NCI-H1105 (cell line): ENCODE data around the gene PKP3.
A peak's percentile ranks its signal among the peaks of the same experiment; 100 is the strongest.

Experiments
- DNase-seq: peaks from one replicate; lab custom pipeline; 2025; lab: John Stamatoyannopoulos, UW

PKP3 gene

DNA sequence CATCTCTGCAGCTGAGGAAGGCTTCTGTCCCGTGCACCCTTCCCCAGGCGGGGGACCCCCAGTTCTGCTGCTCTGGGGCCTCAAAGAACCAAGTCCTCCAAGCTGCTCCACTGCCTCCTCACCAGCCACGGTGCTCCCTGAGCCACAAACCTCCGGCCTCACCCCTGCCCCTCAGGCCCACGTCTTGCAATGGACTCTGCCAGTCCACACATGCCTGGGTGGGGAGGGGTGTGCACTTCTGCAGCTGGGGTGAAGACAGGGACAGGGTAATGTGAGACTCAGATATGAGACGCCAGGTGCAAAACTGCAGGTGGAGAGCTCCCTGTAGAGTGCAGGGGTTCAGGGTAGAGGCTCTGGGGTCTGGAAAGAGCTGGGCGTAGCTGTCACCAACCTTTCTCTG is 52.9 kb downstream of the PKP3 start:
- DNase-seq, result no peak

DNA sequence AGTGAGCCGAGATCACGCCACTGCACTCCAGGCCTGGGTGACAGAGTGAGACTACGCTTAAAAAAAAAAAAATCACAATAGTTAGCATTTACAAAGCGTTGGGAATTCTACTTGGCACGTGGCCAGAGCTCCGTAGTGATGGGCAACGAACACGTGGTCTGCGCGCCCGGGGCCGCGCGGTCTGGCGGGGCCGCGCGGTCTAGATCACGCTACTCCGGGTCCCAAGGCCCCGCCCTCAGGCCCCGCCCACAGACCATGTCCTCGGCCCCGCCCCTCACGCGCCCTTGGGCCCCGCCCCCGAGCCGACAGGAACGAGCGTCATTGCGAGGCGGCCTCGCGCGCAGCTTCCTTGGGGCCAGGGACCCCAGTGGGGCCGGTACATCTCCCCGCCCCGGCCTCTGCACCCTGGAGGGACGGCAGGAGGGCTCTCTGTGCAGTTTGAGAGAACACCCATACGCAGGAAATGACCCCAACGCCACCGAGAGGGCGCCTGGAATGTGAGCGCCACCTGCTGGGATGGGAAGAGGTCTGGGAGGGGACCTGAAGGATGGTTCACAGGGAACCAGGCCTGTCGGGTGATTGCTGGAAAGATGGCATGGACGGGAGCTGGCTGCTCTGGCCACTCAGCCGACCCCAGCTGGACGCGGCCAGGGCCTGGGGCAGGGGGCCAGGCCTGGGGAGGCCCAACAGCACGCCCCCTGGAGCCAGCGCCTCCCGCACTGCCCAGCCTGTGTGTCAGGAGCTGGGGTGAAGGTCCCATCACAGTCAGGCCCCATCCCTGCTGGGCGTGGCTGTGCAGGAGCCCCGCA is 54.1 kb downstream of the PKP3 start:
- DNase-seq, result peak; percentile 92

DNA sequence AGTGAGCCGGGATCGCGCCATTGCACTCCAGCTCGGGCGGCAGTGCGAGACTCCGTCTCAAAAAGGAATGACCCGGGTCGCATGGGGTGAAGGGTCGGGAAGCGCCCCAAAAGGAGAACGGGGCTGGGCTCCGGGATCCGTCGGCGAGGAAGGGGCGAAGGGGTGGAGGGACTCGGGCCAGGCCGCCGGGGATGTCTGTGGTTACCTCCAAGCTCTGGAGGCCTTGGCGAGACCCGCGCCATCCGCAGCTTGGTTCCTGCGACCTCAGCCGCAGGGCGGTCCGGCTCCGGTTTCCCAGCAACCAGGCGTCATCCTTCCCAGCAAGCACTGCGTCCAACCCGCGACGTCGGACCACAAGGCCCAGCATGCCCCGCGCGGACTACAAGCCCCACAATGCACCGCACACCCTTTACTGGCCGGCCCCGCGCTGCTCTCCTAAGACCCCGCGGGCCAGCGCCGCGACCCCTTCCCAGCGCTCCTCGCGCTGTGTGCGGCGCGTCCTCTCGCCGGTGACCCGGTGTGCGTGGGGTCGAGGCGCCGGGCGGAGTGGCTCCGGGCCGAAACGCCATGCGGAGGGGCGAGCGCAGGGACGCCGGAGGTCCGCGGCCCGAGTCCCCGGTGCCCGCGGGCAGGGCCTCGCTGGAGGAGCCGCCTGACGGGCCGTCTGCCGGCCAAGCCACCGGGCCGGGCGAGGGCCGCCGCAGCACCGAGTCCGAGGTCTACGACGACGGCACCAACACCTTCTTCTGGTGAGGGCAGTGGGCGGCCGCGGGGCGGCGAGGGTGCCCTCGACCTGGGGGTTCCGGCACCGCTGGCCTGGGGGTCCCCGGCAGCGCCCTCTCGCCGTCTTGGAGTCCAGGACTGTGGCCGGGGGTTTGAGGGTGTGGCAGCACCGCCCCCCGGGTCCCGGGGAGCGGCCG is 56.1 kb downstream of the PKP3 start, which contains the start of gene PTDSS2:
TSS of gene PTDSS2 (plus strand) at position 391 of the 920 bp plus-strand sequence. CDS start at position 568, 177 bp downstream.
- peak; percentile 95 for DNase-seq

DNA sequence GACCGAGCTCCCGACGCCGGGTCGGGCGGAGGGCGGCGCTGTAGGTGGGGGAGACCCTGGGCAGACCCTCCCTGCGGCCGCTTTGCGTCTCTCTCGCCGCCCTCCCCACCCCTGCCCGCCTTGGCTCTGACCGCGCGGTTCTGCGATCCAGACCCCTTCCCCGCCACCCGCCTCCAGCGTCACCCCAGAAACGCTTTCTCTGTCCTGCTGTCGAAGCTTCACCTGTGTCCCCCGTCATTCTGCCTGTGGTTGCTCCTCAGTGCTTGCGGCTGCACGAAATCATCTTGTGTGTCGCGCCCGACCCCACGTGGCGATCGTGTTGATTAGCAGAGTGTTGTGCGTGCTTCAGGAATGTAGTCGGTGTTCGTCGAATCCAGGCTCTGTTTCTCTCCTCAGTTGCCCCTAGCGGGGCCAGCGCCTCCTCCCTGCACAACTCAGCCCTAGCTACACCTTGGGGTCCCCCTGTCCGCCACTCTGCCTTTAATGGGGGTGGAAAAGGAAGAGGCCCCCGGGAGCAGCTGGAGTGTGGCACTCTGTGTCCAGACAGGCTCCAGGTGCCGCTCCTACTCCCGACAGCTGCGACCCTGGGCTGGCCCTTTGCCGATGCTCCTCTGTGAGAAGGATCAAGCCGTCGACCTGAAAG is 56.9 kb downstream of the PKP3 start:
- DNase-seq, result peak; percentile 60

DNA sequence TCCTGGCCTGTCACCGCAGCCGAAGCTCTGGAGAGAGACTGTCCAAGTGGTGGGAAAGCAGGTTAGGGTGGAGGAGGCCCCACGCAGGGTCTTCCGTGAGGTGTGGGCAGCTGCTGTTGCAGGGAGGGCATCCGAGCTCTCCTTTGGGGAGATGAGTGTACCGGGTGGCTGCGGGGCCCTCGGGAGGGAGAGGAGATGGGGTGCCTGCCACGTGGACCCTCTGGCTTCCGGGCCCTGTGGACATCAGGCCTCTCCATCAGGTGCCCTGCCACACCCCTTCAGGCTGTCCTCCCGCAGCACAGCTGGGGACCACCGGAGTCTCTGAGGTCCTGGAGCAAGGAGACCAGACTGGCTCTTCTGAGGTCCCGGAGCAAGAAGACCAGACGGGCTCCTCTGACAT is 57.7 kb downstream of the PKP3 start:
- DNase-seq, result no peak

DNA sequence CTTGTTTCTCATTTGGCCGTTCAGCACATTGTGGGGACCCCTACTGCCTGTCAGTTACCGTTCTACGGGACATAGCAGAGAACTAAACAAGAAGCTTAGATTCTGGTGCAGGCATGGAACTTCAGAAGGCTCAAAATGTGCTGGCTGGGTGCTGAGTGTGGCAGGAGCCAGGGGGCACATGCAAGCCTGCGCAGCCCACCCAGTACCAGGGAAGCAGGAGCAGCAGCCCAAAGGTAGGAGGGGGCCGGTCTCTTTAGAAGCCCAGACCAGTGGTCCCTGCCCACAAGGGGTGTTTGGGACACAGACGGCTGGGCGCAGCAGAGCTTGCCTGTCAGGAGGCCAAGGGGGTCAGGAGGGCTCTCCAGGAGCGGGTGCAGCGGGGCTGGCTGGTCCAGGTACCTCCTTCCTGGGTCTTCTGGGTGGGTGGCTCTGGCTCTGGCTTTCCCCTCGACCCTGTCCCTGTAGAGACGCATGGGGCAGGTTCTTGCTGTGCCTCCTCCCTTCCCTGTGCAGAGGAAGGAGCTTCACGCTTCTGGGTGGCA is 58.3 kb downstream of the PKP3 start:
- no peak for DNase-seq

DNA sequence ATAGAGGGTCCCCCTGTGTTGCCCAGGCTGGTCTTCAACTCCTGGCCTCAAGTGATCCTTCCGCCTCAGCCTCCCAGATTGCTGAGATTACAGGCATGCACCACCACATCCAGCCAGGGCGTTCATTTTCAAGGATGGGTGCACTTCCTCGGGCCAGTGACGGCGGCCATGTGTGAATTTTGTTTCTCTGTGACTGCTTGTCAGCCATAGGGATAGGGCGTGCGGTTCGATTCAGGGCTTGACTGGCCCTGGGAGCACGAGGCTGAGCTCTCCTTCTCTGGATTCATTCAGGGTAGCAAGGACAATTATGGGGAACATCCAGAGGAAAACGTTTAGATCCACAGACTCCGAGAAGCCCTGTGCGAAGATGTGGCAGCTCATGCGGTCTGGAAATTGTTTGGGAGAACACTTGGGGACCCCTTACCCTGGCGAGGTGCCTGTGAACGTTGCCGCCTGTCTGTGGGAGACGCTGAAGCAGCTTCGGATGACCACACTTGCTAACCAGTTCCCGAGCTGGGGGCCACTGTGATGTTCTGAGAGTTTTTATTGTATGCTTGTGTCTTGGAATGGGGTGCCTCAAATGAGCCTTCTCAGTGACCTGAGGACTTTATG is 59.0 kb downstream of the PKP3 start:
- no peak for DNase-seq

DNA sequence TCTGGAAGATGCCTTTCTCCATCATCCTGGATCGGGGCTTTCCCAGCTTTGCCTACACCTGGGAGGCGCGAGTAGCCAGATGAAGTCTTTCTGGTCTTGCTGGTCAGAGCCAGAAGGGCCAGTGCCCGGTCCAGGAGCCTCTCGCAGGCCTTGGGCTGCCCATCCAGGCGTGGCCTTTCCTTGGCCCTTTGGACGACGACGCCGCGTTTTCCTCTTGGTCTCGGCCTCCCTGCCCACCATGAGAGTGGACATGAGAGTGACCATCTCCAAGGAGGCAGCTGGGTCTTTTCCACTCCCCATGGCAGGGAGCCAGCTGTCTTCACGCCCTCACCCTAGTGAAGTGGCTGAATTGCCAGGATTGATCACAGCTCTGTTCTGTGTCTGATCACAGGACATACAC is 59.6 kb downstream of the PKP3 start:
- no peak for DNase-seq

DNA sequence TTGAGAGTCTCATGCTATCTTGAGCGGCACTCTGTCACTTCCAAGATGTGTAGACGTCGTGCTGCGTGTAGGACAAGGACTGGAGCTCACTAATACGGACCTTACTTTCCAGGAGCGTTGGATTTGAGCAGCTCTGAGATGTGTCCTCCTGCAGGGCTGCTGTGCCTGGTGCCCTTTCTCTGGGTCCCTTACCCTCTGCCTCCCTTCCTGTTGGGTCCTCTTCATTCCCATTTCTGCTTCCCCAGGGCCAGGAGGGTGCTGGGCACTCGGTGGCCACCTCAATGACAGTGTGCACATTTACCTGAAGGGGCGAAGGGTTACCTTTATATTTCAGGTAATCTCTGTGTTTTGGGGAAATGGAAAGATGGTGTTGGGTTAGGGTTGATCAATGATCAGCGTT is 60.0 kb downstream of the PKP3 start:
- no peak for DNase-seq
